WI38 (cell line): Measurements from ENCODE around the gene RABEP1.

Experiments used
- H3K4me3 ChIP-seq: 2 replicates; pipeline ENCODE4 v1.5.1; 2011; ENCODE audit warnings: low read depth, mild to moderate bottlenecking, control low read depth, low read length
- CTCF ChIP-seq: IDR thresholded peaks from 2 replicates; pipeline ENCODE4 v1.5.1; 2012; ENCODE audit warnings: low read depth, mild to moderate bottlenecking, control low read depth, low read length

The RABEP1 gene

GRCh38 chr17:5309851-5310250 is 27.8 kb downstream of the RABEP1 start:
- no peak for TF ChIP-seq CTCF
- no peak overlapping the region for H3K4me3 ChIP-seq

- H3K4me3 ChIP-seq: no peak overlapping the region
- TF ChIP-seq CTCF: no peak
Measured at GRCh38 chr17:5325851-5326250, 43.8 kb downstream of the RABEP1 start.

GRCh38 chr17:5329784-5330557 is 47.9 kb downstream of the RABEP1 start:
- no peak overlapping the region for H3K4me3 ChIP-seq
- no peak for TF ChIP-seq CTCF

- H3K4me3 ChIP-seq: no peak overlapping the region
- no peak for TF ChIP-seq CTCF
Measured at GRCh38 chr17:5330981-5331380, 48.9 kb downstream of the RABEP1 start.

GRCh38 chr17:5331506-5331905 is 49.4 kb downstream of the RABEP1 start:
- H3K4me3 ChIP-seq: no peak overlapping the region
- TF ChIP-seq CTCF: no peak

GRCh38 chr17:5344914-5345313 is 62.8 kb downstream of the RABEP1 start:
- no peak for TF ChIP-seq CTCF
- no peak overlapping the region for H3K4me3 ChIP-seq

GRCh38 chr17:5352681-5353289 is 70.7 kb downstream of the RABEP1 start:
- H3K4me3 ChIP-seq: no peak overlapping the region
- no peak for TF ChIP-seq CTCF
